Pons (tissue), 1 donor: ENCODE results near the gene SLC16A12.
"Not testable (repeated sequence)": the region's sequence is repeated elsewhere in the genome, so short reads cannot be mapped to it uniquely, and the experiment has no call there.

Source experiments
- DNase-seq: peaks from one replicate; pipeline ENCODE4 v3.0.0-alpha.2; 2016; ENCODE audit warnings: low spot score

Gene SLC16A12

GRCh38 chr10:89470628-89471027, 64.8 kb downstream of the SLC16A12 start:
- DNase-seq, result no peak

- no peak for DNase-seq
Measured at GRCh38 chr10:89469517-89469916, 65.9 kb downstream of the SLC16A12 start.

- no peak for DNase-seq
Measured at GRCh38 chr10:89468191-89468965, 67.0 kb downstream of the SLC16A12 start.

- DNase-seq, result no peak
Measured at GRCh38 chr10:89466599-89467035, 68.8 kb downstream of the SLC16A12 start.

- no peak for DNase-seq
Measured at GRCh38 chr10:89465196-89465595, 70.2 kb downstream of the SLC16A12 start.

GRCh38 chr10:89463846-89464537, 71.4 kb downstream of the SLC16A12 start:
- DNase-seq, result no peak

- DNase-seq, result no peak
Measured at GRCh38 chr10:89458784-89459183, 76.6 kb downstream of the SLC16A12 start.

GRCh38 chr10:89458291-89458690, 77.1 kb downstream of the SLC16A12 start:
- DNase-seq, result no peak

GRCh38 chr10:89454561-89455347, 80.6 kb downstream of the SLC16A12 start:
- no peak for DNase-seq

GRCh38 chr10:89452193-89452592, 83.2 kb downstream of the SLC16A12 start:
- no peak for DNase-seq

GRCh38 chr10:89450901-89451300, 84.5 kb downstream of the SLC16A12 start:
- DNase-seq, result no peak

- not testable (repeated sequence) for DNase-seq
Measured at GRCh38 chr10:89444819-89445218, 90.6 kb downstream of the SLC16A12 start.

GRCh38 chr10:89442289-89442688, 93.1 kb downstream of the SLC16A12 start:
- no peak for DNase-seq

GRCh38 chr10:89440226-89441009, 95.0 kb downstream of the SLC16A12 start:
- no peak for DNase-seq

- no peak for DNase-seq
Measured at GRCh38 chr10:89438525-89438924, 96.9 kb downstream of the SLC16A12 start.

GRCh38 chr10:89431977-89432376, 103.4 kb downstream of the SLC16A12 start:
- DNase-seq, result no peak

- DNase-seq, result no peak
Measured at GRCh38 chr10:89428877-89429276, 106.5 kb downstream of the SLC16A12 start.

- DNase-seq, result no peak
Measured at GRCh38 chr10:89427629-89428028, 107.8 kb downstream of the SLC16A12 start.

GRCh38 chr10:89426230-89426868, 109.0 kb downstream of the SLC16A12 start:
- peak; percentile 69 for DNase-seq

GRCh38 chr10:89425000-89425399, 110.4 kb downstream of the SLC16A12 start:
- DNase-seq, result no peak

- DNase-seq, result no peak
Measured at GRCh38 chr10:89421018-89421476, 114.3 kb downstream of the SLC16A12 start.
